NB4 (cell line): ENCODE results near the gene AMOTL2.

ENCODE experiments used
- POLR2A ChIP-seq: IDR thresholded peaks from 2 replicates; pipeline ENCODE4 v1.6.1; 2011; ENCODE audit warnings: mild to moderate bottlenecking; ENCODE audit not compliant: insufficient read length; ENCODE audit errors: extremely low read depth
- TF ChIP-seq, protein P1 (sequence below): IDR thresholded peaks from one replicate; pipeline ENCODE4 v1.5.1; 2012; ENCODE audit warnings: low read depth, low read length
- TF ChIP-seq, protein P2 (sequence below): IDR thresholded peaks from 2 replicates; pipeline ENCODE4 v1.6.1; 2011; ENCODE audit warnings: low read depth, low read length

DNA sequence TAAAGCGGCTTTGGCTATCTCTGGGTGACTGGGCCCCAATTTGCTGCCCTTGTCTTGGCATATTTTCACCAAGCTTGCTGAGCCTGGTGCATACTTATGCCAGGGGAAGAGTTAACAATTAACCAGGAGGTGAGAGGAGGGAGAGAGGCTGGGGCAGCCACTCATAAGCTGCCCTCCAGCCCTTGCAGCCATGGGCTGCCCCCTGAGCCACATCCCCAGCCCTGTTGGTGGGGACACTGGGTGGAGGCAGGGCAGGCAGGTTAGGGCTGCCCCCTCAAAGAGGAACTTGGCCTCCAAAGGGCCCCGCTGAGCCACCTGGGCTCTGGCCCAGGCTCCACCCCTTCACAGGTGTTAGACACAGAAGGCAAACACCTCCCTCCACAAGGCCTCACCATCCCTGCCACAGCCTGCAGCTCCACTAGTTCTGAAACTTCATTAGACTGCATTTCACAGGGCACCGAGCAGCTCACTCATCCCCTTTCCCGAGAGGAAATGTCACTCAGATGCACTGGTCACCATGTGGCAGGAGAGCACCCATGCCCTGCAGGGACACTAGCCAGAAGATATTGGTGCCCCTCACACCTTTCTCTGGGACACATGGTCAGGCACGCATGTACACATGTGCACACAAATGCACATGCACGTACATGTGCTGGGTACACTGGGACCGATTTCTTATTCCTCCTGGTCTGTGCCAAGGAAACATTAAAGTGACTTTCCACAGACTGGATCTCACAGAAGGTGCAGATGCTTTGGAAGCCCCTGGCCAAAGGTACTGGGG, 20.2 kb downstream of the AMOTL2 start:
- TF ChIP-seq, protein P1, sequence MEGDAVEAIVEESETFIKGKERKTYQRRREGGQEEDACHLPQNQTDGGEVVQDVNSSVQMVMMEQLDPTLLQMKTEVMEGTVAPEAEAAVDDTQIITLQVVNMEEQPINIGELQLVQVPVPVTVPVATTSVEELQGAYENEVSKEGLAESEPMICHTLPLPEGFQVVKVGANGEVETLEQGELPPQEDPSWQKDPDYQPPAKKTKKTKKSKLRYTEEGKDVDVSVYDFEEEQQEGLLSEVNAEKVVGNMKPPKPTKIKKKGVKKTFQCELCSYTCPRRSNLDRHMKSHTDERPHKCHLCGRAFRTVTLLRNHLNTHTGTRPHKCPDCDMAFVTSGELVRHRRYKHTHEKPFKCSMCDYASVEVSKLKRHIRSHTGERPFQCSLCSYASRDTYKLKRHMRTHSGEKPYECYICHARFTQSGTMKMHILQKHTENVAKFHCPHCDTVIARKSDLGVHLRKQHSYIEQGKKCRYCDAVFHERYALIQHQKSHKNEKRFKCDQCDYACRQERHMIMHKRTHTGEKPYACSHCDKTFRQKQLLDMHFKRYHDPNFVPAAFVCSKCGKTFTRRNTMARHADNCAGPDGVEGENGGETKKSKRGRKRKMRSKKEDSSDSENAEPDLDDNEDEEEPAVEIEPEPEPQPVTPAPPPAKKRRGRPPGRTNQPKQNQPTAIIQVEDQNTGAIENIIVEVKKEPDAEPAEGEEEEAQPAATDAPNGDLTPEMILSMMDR = no peak
- no peak for TF ChIP-seq POLR2A
- TF ChIP-seq, protein P2, sequence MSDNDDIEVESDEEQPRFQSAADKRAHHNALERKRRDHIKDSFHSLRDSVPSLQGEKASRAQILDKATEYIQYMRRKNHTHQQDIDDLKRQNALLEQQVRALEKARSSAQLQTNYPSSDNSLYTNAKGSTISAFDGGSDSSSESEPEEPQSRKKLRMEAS = no peak
